Liver (tissue), 9 donors: ENCODE data around the gene GATAD2B. TPM values are rescaled to one million over a fixed set of nuclear protein-coding genes. Genes with fewer than 3 reads are reported as not detected.

ENCODE experiments used
- DNase-seq: peaks from one replicate; pipeline ENCODE4 v3.0.0-alpha.2; 2017; ENCODE audit warnings: low spot score
- H3K27ac ChIP-seq, 2 donors: one replicate each; pipeline ENCODE4 v1.7.0; 2013; ENCODE audit warnings: inconsistent platforms in 2 of 2, low read length in 2 of 2, control low read depth in 1 of 2, low read depth in 1 of 2, mild to moderate bottlenecking in 1 of 2
- H3K27me3 ChIP-seq, 4 donors: one replicate each; pipeline versions ENCODE4 v1.6.1 to v1.7.0; 2013; ENCODE audit warnings: low read length in 3 of 4, inconsistent platforms in 1 of 4, mild to moderate bottlenecking in 1 of 4, moderate library complexity in 1 of 4; ENCODE audit not compliant: control insufficient read depth in 4 of 4, insufficient read depth in 4 of 4
- H3K36me3 ChIP-seq, 4 donors: one replicate each; pipeline versions ENCODE4 v1.6.1 to v1.7.0; 2013; ENCODE audit warnings: low read length in 3 of 4, mild to moderate bottlenecking in 3 of 4, low read depth in 1 of 4, moderate library complexity in 1 of 4; ENCODE audit not compliant: control insufficient read depth in 4 of 4, insufficient read depth in 3 of 4
- H3K4me1 ChIP-seq, 4 donors: one replicate each; pipeline versions ENCODE4 v1.6.1 to v1.7.0; 2013; ENCODE audit warnings: low read length in 3 of 4, mild to moderate bottlenecking in 3 of 4, moderate library complexity in 1 of 4; ENCODE audit not compliant: control insufficient read depth in 4 of 4, insufficient read depth in 4 of 4
- H3K4me3 ChIP-seq, 3 donors: one replicate each; pipeline versions ENCODE4 v1.6.1 to v1.7.0; 2013; ENCODE audit warnings: low read length in 3 of 3, control low read depth in 1 of 3, low read depth in 1 of 3, mild to moderate bottlenecking in 1 of 3
- H3K9ac ChIP-seq, 2 donors: one replicate each; pipeline ENCODE4 v1.7.0; 2013; ENCODE audit warnings: low read length in 2 of 2, mild to moderate bottlenecking in 2 of 2, moderate library complexity in 2 of 2, control low read depth in 1 of 2, low read depth in 1 of 2
- H3K9me3 ChIP-seq, 4 donors: one replicate each; pipeline versions ENCODE4 v1.6.1 to v1.7.0; 2013; ENCODE audit warnings: low read length in 3 of 4; ENCODE audit not compliant: control insufficient read depth in 4 of 4
- FOXA1 ChIP-seq: IDR thresholded peaks from 2 replicates; pipeline ENCODE4 v1.6.1; 2016; ENCODE audit warnings: antibody characterized with exemption
- FOXA2 ChIP-seq: IDR thresholded peaks from 2 replicates; pipeline ENCODE4 v1.6.1; 2016; ENCODE audit warnings: antibody characterized with exemption
- GABPA ChIP-seq, 2 donors: IDR thresholded peaks in 1 of 2; conservative IDR thresholded peaks in 1 of 2; 2 replicates each; pipeline ENCODE4 v1.6.1; 2016; ENCODE audit warnings: antibody characterized with exemption in 2 of 2, mild to moderate bottlenecking in 1 of 2, moderate library complexity in 1 of 2
- HNF4G ChIP-seq: IDR thresholded peaks from 2 replicates; pipeline ENCODE4 v1.6.1; 2016; ENCODE audit warnings: antibody characterized with exemption
- JUND ChIP-seq, 2 donors: IDR thresholded peaks; 2 replicates each; pipeline ENCODE4 v1.6.1; 2016; ENCODE audit warnings: antibody characterized with exemption in 2 of 2
- NR2F2 ChIP-seq: IDR thresholded peaks from 2 replicates; pipeline ENCODE4 v1.6.1; 2016; ENCODE audit warnings: antibody characterized with exemption
- RAD21 ChIP-seq, 2 donors: IDR thresholded peaks; 2 replicates each; pipeline ENCODE4 v1.6.1; 2016; ENCODE audit warnings: antibody characterized with exemption in 2 of 2, mild to moderate bottlenecking in 2 of 2
- RXRA ChIP-seq, 2 donors: IDR thresholded peaks; 2 replicates each; pipeline ENCODE4 v1.6.1; 2017 to 2018; ENCODE audit warnings: antibody characterized with exemption in 2 of 2, mild to moderate bottlenecking in 1 of 2
- SP1 ChIP-seq: IDR thresholded peaks from 2 replicates; pipeline ENCODE4 v1.6.1; 2018; ENCODE audit warnings: antibody characterized with exemption, mild to moderate bottlenecking
- TAF1 ChIP-seq: conservative IDR thresholded peaks from 2 replicates; pipeline ENCODE4 v1.6.1; 2016; ENCODE audit warnings: antibody characterized with exemption, mild to moderate bottlenecking
- YY1 ChIP-seq: IDR thresholded peaks from 2 replicates; pipeline ENCODE4 v1.6.1; 2016; ENCODE audit warnings: antibody characterized with exemption, mild to moderate bottlenecking
- ZBTB33 ChIP-seq: IDR thresholded peaks from 2 replicates; pipeline ENCODE4 v1.6.1; 2016; ENCODE audit warnings: antibody characterized with exemption
- WGBS: extraction: QIAGEN DNeasy Blood & Tissue Kit; methylation state at CpG from one replicate; pipeline ENCODE4 v1.1.7; 2013; 5-methylcytosine and 5-hydroxymethylcytosine counted together
- polyA plus RNA-seq, 2 donors: library from polyadenylated mRNA; stranded (reverse) in 1 of 2; unstranded in 1 of 2; fragments of 200-250 nt in 1 of 2; fragments of >200 nt in 1 of 2; fragmentation: Nextera tagmentation in 1 of 2; extraction: Ambion mirVana in 1 of 2; gene quantifications; one replicate each; pipeline versions ENCODE4 v1.2.1 to v1.2.3, GENCODE V29; 2013 to 2015
- total RNA-seq, 2 donors: library from RNA; depleted of rRNA; stranded (reverse); fragments of >200 nt; gene quantifications; one replicate each; pipeline ENCODE4 v1.2.3, GENCODE V29; 2014
- TF ChIP-seq, protein P1 (sequence below): IDR thresholded peaks from 2 replicates; pipeline ENCODE4 v1.6.1; 2016; ENCODE audit warnings: antibody characterized with exemption, mild to moderate bottlenecking
- TF ChIP-seq, protein P2 (sequence below): fragments of 150-350 bp; IDR thresholded peaks from 2 replicates; pipeline ENCODE4 v1.5.1; 2017; ENCODE audit warnings: improper control_type of control experiment, low read depth, low read length; ENCODE audit not compliant: missing input control
- TF ChIP-seq, protein P3 (sequence below): IDR thresholded peaks from 2 replicates; pipeline ENCODE4 v1.6.1; 2016; ENCODE audit warnings: antibody characterized with exemption
- donor health status: healthy.
- donor health status: healthy.
- donor health status: healthy.
- donor health status: healthy.
- donor health status: healthy.

GATAD2B gene
- total and polyA plus RNA-seq, 4 donors: 3.2 to 4.9 (median 3.9) TPM

DNA sequence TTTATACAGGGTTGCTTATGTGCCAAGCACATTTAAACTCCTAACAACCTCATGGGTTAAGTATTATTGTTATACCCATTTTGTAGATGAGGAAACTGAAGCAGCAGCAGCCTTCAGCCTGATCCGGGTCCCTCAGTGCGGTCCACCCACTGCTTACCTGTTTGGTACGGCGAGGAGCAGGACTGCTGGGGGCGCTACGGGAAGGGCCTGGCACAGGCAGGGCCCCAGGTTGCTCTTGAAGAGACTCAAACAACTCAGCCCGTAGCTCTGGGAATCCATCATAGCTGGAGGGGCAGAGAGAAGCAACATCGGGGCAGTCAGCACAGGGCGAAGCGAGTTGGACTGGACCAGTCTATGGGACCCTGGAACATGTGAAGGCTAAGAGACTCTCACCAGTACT, 14.6 kb upstream of the GATAD2B start:
- TF ChIP-seq FOXA2: no peak
- TF ChIP-seq ZBTB33: no peak
- no peak for TF ChIP-seq GABPA (IDR thresholded peaks at IDR 0.05 in 1 of 2, conservative IDR thresholded peaks at IDR 0.05 in 1 of 2)
- TF ChIP-seq, protein P1, sequence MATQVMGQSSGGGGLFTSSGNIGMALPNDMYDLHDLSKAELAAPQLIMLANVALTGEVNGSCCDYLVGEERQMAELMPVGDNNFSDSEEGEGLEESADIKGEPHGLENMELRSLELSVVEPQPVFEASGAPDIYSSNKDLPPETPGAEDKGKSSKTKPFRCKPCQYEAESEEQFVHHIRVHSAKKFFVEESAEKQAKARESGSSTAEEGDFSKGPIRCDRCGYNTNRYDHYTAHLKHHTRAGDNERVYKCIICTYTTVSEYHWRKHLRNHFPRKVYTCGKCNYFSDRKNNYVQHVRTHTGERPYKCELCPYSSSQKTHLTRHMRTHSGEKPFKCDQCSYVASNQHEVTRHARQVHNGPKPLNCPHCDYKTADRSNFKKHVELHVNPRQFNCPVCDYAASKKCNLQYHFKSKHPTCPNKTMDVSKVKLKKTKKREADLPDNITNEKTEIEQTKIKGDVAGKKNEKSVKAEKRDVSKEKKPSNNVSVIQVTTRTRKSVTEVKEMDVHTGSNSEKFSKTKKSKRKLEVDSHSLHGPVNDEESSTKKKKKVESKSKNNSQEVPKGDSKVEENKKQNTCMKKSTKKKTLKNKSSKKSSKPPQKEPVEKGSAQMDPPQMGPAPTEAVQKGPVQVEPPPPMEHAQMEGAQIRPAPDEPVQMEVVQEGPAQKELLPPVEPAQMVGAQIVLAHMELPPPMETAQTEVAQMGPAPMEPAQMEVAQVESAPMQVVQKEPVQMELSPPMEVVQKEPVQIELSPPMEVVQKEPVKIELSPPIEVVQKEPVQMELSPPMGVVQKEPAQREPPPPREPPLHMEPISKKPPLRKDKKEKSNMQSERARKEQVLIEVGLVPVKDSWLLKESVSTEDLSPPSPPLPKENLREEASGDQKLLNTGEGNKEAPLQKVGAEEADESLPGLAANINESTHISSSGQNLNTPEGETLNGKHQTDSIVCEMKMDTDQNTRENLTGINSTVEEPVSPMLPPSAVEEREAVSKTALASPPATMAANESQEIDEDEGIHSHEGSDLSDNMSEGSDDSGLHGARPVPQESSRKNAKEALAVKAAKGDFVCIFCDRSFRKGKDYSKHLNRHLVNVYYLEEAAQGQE: no peak
- no peak for TF ChIP-seq NR2F2
- H3K4me3 ChIP-seq: no peak overlapping the region
- no peaks in the 10 kb centered on the region for H3K9me3 ChIP-seq
- H3K27me3 ChIP-seq: no peaks in the 10 kb centered on the region
- no peak for DNase-seq
- H3K4me1 ChIP-seq: no peaks in the 10 kb centered on the region
- peaks cover 9 to 83% (median 49%) of the 10 kb centered on the region in 4 donors for H3K36me3 ChIP-seq
- no peak overlapping the region for H3K27ac ChIP-seq
- WGBS: 98% methylated on average over 10 of the region's 10 CpGs
- no peak overlapping the region for H3K9ac ChIP-seq

DNA sequence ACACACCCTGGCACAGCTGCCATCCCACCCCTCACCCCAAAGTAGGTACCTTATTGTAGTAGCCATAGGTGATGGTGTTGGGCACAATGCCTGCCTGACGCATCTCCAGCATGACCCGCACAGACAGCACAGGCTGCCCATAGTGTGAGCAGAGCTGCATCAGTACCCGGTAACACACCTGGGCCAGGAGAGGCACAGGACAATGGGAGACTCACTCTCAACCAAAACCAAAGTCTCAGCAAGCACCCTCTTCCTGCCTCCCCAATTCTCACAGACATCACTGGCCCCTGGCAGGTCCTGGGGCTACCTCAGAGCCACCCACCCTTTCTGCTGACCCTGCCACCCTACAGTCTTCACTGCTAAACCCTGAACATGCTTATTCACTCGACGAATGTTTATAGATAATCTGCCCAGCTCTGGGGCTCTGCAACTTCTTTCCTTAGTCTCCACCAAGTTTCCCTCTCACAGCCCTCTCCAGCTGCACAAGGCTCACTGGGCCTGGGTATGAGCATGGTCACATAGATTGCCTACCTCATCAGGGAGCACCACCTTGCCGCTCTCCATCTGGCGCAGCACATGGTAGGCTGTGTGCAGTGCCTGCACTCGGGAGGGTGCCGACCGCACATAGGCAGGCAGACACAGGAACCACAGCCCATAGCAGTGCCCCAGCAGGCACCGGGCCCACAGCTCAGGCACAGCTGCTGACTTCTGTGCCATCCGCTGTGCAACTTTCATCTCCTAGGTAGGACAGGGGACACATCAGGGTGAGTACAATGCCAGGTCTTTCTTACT, 13.4 kb upstream of the GATAD2B start:
- DNase-seq: no peak
- Histone ChIP-seq H3K9ac (no peak overlapping the region), H3K9me3 (no peaks in the 10 kb centered on the region), H3K27me3 (no peaks in the 10 kb centered on the region), H3K27ac (no peak overlapping the region), H3K36me3 (peaks cover 9 to 84% (median 50%) of the 10 kb centered on the region in 4 donors), H3K4me3 (no peak overlapping the region), H3K4me1 (no peaks in the 10 kb centered on the region)
- TF ChIP-seq RXRA (IDR thresholded peaks at IDR 0.05) (no peak), FOXA1 (no peak), JUND (IDR thresholded peaks at IDR 0.05) (no peak), RAD21 (IDR thresholded peaks at IDR 0.05) (no peak), TAF1 (no peak), FOXA2 (no peak), HNF4G (no peak)
- WGBS: 96% methylated on average over 12 of the region's 12 CpGs

GRCh38 chr1:153934746-153935145, 12.0 kb upstream of the GATAD2B start:
- DNase-seq: no peak
- Histone ChIP-seq H3K9ac (no peak overlapping the region), H3K9me3 (no peaks in the 10 kb centered on the region), H3K36me3 (peaks cover 11 to 82% (median 51%) of the 10 kb centered on the region in 4 donors), H3K27me3 (no peaks in the 10 kb centered on the region), H3K4me1 (no peaks in the 10 kb centered on the region), H3K27ac (no peak overlapping the region), H3K4me3 (no peak overlapping the region)
- WGBS: 98% methylated on average over 9 of the region's 9 CpGs
- TF ChIP-seq, protein P2, sequence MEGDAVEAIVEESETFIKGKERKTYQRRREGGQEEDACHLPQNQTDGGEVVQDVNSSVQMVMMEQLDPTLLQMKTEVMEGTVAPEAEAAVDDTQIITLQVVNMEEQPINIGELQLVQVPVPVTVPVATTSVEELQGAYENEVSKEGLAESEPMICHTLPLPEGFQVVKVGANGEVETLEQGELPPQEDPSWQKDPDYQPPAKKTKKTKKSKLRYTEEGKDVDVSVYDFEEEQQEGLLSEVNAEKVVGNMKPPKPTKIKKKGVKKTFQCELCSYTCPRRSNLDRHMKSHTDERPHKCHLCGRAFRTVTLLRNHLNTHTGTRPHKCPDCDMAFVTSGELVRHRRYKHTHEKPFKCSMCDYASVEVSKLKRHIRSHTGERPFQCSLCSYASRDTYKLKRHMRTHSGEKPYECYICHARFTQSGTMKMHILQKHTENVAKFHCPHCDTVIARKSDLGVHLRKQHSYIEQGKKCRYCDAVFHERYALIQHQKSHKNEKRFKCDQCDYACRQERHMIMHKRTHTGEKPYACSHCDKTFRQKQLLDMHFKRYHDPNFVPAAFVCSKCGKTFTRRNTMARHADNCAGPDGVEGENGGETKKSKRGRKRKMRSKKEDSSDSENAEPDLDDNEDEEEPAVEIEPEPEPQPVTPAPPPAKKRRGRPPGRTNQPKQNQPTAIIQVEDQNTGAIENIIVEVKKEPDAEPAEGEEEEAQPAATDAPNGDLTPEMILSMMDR: no peak
- TF ChIP-seq FOXA2 (no peak), YY1 (no peak), ZBTB33 (no peak), SP1 (no peak), JUND (IDR thresholded peaks at IDR 0.05) (no peak), NR2F2 (no peak), GABPA (IDR thresholded peaks at IDR 0.05 in 1 of 2, conservative IDR thresholded peaks at IDR 0.05 in 1 of 2) (no peak)
- TF ChIP-seq, protein P3, sequence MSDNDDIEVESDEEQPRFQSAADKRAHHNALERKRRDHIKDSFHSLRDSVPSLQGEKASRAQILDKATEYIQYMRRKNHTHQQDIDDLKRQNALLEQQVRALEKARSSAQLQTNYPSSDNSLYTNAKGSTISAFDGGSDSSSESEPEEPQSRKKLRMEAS: no peak
